ENCODE measurements around the gene PLCB1. TPM values are rescaled to one million over a fixed set of nuclear protein-coding genes. Genes with fewer than 3 reads are reported as not detected.

PLCB1 gene
- polyA plus RNA-seq, 1 experiment: 13.5 TPM

DNA sequence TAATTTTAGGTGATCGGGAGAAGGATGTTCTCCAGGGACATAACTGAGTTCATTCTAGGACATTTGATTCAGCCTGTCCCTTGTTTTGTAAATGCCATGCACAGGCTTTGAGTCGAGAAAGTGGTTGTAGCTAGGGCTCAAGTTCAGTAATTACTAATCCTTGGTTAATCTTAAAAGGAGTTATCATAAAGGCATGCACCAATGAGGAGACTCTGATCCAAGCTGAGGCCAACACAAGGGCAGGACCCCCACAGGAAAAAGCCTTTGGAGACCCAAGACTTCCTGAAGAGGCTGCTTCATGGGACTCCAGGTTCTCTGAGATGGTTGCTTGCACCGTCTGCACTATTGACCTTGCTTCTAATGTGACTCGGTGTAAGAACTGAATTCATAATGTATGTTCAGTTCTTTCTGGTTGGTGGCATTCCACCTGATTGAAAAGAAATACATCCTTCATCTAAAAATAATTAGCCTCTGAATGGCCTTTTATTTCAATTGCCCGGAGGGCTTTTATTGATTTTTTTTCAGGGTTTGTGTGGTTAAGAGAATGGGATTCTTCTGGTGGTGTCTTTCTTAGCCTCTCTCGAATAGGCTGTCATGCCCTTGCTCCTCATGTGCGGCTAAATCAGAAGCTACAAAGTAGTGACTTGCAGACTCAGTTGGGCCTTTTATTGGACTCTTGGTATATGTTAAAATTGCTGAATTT lies 735.1 kb downstream of the PLCB1 start:
- CTCF ChIA-PET: no interaction called here
- no peaks in the 10 kb centered on the region for H3K27me3 ChIP-seq (ENCODE audit: control insufficient read depth, insufficient read depth, low read length)
- no peak overlapping the region for H3K4me3 ChIP-seq (ENCODE audit: low read depth, low read length)
- TF ChIP-seq, protein P1, sequence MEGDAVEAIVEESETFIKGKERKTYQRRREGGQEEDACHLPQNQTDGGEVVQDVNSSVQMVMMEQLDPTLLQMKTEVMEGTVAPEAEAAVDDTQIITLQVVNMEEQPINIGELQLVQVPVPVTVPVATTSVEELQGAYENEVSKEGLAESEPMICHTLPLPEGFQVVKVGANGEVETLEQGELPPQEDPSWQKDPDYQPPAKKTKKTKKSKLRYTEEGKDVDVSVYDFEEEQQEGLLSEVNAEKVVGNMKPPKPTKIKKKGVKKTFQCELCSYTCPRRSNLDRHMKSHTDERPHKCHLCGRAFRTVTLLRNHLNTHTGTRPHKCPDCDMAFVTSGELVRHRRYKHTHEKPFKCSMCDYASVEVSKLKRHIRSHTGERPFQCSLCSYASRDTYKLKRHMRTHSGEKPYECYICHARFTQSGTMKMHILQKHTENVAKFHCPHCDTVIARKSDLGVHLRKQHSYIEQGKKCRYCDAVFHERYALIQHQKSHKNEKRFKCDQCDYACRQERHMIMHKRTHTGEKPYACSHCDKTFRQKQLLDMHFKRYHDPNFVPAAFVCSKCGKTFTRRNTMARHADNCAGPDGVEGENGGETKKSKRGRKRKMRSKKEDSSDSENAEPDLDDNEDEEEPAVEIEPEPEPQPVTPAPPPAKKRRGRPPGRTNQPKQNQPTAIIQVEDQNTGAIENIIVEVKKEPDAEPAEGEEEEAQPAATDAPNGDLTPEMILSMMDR (IDR thresholded peaks at IDR 0.05; ENCODE audit: insufficient read depth, low read depth, low read length): no peak
- H3K36me3 ChIP-seq (ENCODE audit: control insufficient read depth, insufficient read depth, low read length): no peaks in the 10 kb centered on the region
- POLR2A ChIA-PET: no interaction called here
- DNase-seq (ENCODE audit: low read depth): no peak

DNA sequence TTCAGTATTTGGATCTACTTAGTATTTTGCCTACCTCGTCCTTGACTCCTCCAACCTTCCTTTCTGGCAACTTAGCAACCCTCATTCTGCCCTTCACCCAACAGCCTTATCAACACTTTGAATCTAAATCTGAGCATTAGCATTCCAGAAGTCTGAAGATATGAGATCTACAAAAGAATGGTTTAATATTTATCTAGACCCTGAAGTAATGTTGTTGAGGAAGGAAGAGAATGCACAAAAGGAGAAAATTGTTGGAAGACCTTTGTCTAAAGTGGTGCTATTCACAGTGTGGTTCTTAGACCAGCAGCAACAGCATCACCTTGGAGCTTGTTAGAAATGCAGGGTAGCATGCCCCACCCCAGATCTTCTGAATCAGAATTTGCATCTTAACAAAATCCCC lies 738.6 kb downstream of the PLCB1 start:
- CTCF ChIA-PET: no interaction called here
- no peak for DNase-seq (ENCODE audit: low read depth)
- H3K27me3 ChIP-seq (ENCODE audit: control insufficient read depth, insufficient read depth, low read length): no peaks in the 10 kb centered on the region
- no peaks in the 10 kb centered on the region for H3K36me3 ChIP-seq (ENCODE audit: control insufficient read depth, insufficient read depth, low read length)
- TF ChIP-seq, protein P1 (IDR thresholded peaks at IDR 0.05; ENCODE audit: insufficient read depth, low read depth, low read length): no peak
- POLR2A ChIA-PET: no interaction called here
- H3K4me3 ChIP-seq (ENCODE audit: low read depth, low read length): no peak overlapping the region

DNA sequence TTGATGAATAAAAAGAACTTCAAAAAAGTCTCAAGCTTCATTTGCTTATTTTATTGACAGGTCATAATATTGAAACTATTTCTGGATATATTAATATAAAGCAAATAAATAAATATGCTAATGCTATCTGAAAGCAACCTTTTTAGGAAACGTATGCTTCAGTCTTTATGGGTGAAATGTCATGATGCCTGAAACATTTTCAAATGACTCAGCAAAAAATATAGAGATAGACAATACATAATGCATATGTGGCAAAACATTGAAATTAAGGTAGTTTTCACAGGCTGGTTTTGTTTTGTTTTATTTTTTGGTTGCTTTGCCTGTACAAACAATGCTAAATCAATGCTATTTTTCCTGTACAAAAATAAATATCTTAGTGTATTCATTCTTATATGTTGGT lies 742.4 kb downstream of the PLCB1 start:
- Histone ChIP-seq H3K36me3 (ENCODE audit: control insufficient read depth, insufficient read depth, low read length) (no peaks in the 10 kb centered on the region), H3K4me3 (ENCODE audit: low read depth, low read length) (no peak overlapping the region), H3K27me3 (ENCODE audit: control insufficient read depth, insufficient read depth, low read length) (no peaks in the 10 kb centered on the region)
- DNase-seq (ENCODE audit: low read depth): no peak
- TF ChIP-seq, protein P1 (IDR thresholded peaks at IDR 0.05; ENCODE audit: insufficient read depth, low read depth, low read length): no peak
- CTCF ChIA-PET: no interaction called here
- POLR2A ChIA-PET: no interaction called here

DNA sequence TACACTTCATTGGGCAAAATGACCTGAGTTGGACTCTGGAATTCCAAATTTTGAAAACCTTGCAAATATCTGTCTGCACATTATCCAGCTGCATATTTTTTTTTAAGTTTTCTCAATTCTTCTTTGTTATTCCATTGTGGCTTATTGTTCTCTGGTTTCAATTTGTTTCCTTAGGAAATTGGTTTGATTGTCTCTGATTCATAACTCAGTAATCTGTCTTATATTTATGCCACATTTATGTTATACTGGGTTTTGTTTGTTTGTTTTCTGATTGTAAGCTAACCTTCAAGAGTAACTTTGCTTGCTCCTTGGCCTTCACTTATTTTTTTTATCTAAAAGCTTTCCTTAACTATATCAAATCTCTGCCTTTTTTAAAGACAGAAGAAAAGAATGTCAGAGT lies 743.5 kb downstream of the PLCB1 start:
- no peaks in the 10 kb centered on the region for H3K27me3 ChIP-seq (ENCODE audit: control insufficient read depth, insufficient read depth, low read length)
- CTCF ChIA-PET: no interaction called here
- no peak for DNase-seq (ENCODE audit: low read depth)
- POLR2A ChIA-PET: no interaction called here
- TF ChIP-seq, protein P1 (IDR thresholded peaks at IDR 0.05; ENCODE audit: insufficient read depth, low read depth, low read length): no peak
- H3K36me3 ChIP-seq (ENCODE audit: control insufficient read depth, insufficient read depth, low read length): no peaks in the 10 kb centered on the region
- H3K4me3 ChIP-seq (ENCODE audit: low read depth, low read length): no peak overlapping the region

DNA sequence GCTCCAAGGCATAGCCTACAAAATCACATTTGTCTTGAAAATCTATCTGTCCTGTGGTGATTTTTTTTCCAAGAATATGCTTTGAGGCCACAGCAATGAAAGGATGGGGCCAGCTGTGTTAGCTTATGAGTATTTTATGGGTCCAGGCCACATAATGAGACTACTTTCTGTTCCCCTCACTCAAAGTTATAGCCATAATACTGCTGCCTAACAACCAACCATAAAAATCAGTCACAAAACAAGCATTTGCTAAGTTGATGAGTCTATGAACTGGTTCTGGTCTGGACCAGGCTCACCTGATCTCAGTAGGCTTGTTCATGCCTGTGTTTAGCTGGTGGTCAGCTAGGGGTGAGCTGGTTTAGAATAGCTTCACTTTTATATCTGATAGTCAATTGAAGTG lies 744.3 kb downstream of the PLCB1 start:
- DNase-seq (ENCODE audit: low read depth): no peak
- H3K36me3 ChIP-seq (ENCODE audit: control insufficient read depth, insufficient read depth, low read length): no peaks in the 10 kb centered on the region
- TF ChIP-seq, protein P1 (IDR thresholded peaks at IDR 0.05; ENCODE audit: insufficient read depth, low read depth, low read length): no peak
- no peaks in the 10 kb centered on the region for H3K27me3 ChIP-seq (ENCODE audit: control insufficient read depth, insufficient read depth, low read length)
- H3K4me3 ChIP-seq (ENCODE audit: low read depth, low read length): no peak overlapping the region
- POLR2A ChIA-PET: no interaction called here
- CTCF ChIA-PET: no interaction called here

Measured in BJ (cell line).